CD4-positive, alpha-beta T cell treated with Interleukin-15 for 4 hours (primary cell): ENCODE measurements around the gene PDCD6IP.

Source experiments
- DNase-seq: peaks from one replicate; pipeline ENCODE4 v3.0.0-alpha.2; 2020; ENCODE audit warnings: low spot score

The PDCD6IP gene

DNA sequence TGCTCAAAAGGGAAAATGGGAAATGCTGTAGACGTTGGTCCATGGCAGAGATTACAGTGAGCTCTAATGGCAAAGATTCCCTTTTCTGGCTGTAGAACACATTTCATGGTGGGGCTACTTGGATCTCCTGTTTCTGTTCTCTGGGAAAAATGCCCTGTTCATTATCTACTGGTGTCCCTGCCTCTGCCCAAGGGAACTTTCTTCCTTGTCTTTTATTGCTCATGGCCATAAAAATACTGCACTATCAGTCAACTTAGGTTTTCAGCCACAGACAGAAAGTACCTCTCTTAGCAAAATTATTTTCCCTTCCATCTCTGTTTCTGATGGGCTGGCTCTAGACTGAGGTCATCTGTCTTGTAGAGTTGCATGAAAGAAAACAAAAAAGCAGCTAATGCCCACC lies 98.9 kb downstream of the PDCD6IP start:
- no peak for DNase-seq

DNA sequence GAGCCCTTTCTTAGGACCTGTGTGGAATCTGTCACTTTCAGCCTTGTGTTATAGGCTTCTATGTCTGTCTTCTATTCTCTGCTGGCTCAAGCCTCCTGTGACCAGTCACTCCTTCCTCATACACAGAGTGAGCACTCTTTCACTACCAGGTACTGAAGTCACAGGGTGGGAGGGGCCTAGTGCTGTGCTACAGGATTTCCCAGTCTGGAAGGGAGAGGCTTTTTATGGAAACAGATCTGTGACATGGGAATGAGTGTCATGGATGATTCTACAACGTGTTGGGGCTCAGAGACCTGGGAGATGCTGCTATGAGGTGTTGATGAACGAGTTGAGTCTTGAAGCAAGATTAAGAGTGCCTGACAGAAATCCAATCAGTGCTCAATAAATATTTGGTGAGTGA lies 100.5 kb downstream of the PDCD6IP start:
- DNase-seq: no peak

- DNase-seq: no peak
These were observed 102.0 kb downstream of the PDCD6IP start for GRCh38 chr3:33900440-33900808.

GRCh38 chr3:33900809-33901505 lies 102.5 kb downstream of the PDCD6IP start:
- no peak for DNase-seq

GRCh38 chr3:33901862-33902563 lies 103.6 kb downstream of the PDCD6IP start:
- DNase-seq: no peak

- no peak for DNase-seq
These were observed 106.3 kb downstream of the PDCD6IP start for GRCh38 chr3:33904730-33905129.

DNA sequence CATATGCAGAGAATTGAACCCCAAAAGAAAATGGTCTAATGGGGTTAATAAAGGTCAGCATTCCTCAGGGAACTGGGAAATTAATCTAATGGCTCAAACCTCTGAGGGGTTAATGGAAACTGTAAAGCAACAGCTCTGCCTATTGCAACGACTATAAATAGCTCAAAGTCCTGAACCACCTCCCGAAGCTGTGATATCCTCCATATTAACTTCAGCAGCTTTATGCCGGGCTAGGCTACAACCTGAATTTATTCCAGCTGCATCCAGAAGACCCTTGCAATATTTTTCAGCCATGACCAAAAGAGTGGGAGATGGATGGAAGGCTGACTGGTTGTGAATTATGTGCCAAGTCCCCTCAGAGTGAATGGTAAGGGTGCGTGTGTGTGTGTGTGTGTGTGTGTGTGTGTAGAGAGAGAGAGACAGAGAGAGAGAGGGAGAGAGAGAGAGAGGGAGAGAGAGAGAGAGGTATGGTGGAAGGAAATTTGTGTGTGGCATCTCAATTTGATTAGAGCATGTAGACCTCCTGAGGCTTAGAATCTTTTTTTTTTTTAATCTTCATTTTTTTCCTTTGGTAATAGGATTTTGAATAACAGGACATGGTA lies 109.9 kb downstream of the PDCD6IP start:
- DNase-seq: no peak

DNA sequence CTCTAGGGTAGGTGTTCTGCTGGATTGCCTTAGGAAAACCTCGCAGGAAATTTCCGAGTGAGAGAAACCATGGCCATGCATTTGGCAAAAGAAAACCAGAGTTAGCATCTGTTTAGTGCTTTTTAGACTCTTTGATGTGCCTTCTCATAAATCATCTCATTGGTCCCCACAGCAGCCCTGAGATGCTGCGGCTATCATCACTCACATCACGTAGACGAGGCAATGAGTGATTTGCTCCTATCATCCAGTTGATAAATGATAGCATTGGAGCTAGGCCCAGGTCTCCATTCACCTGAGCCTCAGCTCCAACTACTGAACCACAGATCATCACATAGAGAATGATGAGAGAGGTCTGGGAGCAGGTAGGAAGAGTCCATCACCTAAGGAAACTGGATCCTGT lies 111.1 kb downstream of the PDCD6IP start:
- DNase-seq: no peak

- DNase-seq: no peak
These were observed 111.6 kb downstream of the PDCD6IP start for GRCh38 chr3:33910031-33910430.

DNA sequence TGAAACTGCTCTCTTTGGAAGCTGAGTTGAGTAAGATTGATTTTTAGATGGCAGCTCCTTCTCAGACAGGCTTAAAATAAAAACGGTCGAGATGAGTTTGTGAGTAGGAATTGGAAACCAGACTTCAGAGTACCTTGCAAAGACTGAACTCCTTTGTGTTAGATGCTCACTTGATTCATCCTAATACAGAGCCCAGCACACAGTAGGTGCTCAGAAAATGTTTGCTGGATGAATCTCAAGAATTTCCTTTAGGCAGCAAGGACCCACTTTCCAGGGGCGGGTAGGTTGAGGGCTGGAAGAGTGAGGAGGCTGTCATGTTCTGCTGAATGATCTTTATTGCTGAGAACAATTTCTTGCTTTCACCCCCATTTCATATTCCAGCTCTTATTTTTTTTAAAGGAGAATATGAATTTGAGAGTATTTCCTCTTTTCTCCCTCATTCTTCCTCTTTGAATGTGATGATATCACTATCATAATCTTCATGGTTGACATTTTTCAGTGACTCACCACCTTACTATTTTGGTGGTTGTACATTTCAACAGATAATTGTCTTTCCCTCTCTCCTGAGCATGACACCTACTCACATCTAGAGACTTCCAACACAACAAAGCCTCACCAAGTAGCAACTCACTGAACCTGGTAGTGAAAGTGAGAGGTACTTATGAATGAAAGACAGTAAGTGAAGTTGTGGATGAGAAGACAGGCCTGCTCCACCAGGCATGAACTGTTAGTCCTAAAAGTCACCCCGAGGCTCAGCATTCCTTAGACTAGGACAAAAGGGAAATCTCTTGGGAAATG lies 113.3 kb downstream of the PDCD6IP start:
- no peak for DNase-seq

DNA sequence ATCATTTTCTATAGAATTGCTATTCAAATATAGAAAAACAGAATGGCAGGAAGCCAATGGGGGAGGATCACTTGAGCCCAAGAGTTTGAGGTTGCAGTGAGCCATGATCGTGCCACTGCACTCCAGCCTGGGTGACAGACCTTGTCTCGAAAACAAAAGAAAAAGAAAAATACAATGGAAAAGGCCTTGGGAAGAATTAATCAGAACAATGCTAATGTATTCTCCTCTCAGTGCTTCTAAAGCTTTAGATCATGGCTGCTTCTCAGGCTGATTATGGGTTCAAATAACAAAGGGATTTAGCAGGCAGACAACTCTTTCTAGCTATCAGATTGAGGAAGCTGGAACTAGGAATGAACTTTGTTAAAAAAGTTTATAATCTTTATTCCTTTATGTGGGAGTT lies 115.8 kb downstream of the PDCD6IP start:
- DNase-seq: no peak

DNA sequence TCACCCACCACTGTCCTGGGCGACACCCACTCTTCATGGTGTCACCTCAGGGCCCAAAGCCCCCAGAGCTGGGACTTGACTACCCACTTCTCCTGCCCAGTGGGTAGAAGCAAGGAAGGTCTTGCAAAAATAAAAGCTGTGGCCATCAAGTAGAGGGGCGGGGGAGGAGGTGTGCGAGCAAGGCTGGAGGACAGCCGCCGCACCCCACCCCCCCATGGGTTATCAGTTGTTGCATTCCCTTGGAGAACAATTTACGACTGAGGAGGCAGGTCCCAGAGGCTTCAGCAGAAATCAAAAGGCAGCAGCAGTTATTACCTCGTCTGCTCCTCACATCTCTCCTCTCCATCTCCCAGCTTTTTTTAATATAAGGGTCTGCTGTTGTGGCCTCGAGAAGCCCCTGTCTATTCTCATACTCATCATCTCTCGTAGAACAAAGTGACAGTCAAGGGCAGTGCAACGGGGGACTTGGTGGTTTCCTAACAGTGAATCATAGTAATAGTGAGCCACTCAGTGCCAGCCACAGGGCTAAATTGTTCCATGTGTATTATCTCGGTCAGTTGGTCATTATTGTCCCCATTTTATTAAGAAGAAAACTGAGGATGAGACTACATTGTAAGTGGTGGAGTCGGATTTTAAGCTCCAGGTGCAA lies 116.4 kb downstream of the PDCD6IP start:
- no peak for DNase-seq

GRCh38 chr3:33915796-33916546 lies 117.5 kb downstream of the PDCD6IP start:
- no peak for DNase-seq

- no peak for DNase-seq
These were observed 119.8 kb downstream of the PDCD6IP start for GRCh38 chr3:33918126-33918756.
